ENCODE results near the gene NR2F1-AS1.

NR2F1-AS1 gene

GRCh38 chr5:93580927-93581445 is at the start of gene NR2F1-AS1:
TSS of gene NR2F1-AS1 (minus strand) at chr5:93581219.
- DNase-seq: no peak

GRCh38 chr5:93626801-93627200 is 45.8 kb upstream of the NR2F1-AS1 start:
- no peak for DNase-seq

GRCh38 chr5:93623153-93623552 is 42.1 kb upstream of the NR2F1-AS1 start:
- no peak for DNase-seq

- peak; percentile 18 for DNase-seq
These were observed 41.3 kb upstream of the NR2F1-AS1 start for GRCh38 chr5:93622240-93622885.

- DNase-seq: peak; percentile 18
These were observed 40.3 kb upstream of the NR2F1-AS1 start for GRCh38 chr5:93621327-93621798.

- DNase-seq: peak; percentile 56
These were observed 39.7 kb upstream of the NR2F1-AS1 start for GRCh38 chr5:93620487-93621326.

GRCh38 chr5:93616538-93617174 is 35.6 kb upstream of the NR2F1-AS1 start:
- no peak for DNase-seq

GRCh38 chr5:93612855-93613243 is 31.8 kb upstream of the NR2F1-AS1 start:
- DNase-seq: no peak

- DNase-seq: no peak
These were observed 31.2 kb upstream of the NR2F1-AS1 start for GRCh38 chr5:93611976-93612854.

- no peak for DNase-seq
These were observed 30.4 kb upstream of the NR2F1-AS1 start for GRCh38 chr5:93611273-93611975.

- DNase-seq: no peak
These were observed 29.7 kb upstream of the NR2F1-AS1 start for GRCh38 chr5:93610581-93611272.

- no peak for DNase-seq
These were observed 28.7 kb upstream of the NR2F1-AS1 start for GRCh38 chr5:93609762-93610161.

- no peak for DNase-seq
These were observed 27.8 kb upstream of the NR2F1-AS1 start for GRCh38 chr5:93608855-93609254.

GRCh38 chr5:93607367-93608258 is 26.6 kb upstream of the NR2F1-AS1 start:
- DNase-seq: peak; percentile 17

GRCh38 chr5:93606382-93606752 is 25.3 kb upstream of the NR2F1-AS1 start:
- DNase-seq: no peak

- DNase-seq: no peak
These were observed 23.9 kb upstream of the NR2F1-AS1 start for GRCh38 chr5:93604644-93605515.

- no peak for DNase-seq
These were observed 23.0 kb upstream of the NR2F1-AS1 start for GRCh38 chr5:93603793-93604643.
